Astrocyte (in vitro differentiated cells and primary cell): ENCODE data around the gene NBL1. TPM values are rescaled to one million over a fixed set of nuclear protein-coding genes. Genes with fewer than 3 reads are reported as not detected.
"Not testable (repeated sequence)": the region's sequence is repeated elsewhere in the genome, so short reads cannot be mapped to it uniquely, and the experiment has no call there.

Source experiments
- DNase-seq: peaks from one replicate; pipeline ENCODE4 v3.0.0-alpha.2; 2010; ENCODE audit warnings: low read depth
- FAIRE-seq: peaks from 2 replicates; lab custom pipeline; 2011; peaks lifted over from hg19 to GRCh38; lab: Jason Lieb, UNC
- H2AFZ ChIP-seq: 2 replicates; pipeline ENCODE4 v1.6.0; 2012; ENCODE audit warnings: low read depth, low read length, inconsistent platforms
- H3K27ac ChIP-seq: 2 replicates; pipeline ENCODE4 v1.5.1; 2011; ENCODE audit warnings: low read depth, low read length, inconsistent platforms
- H3K27me3 ChIP-seq: 2 replicates; pipeline ENCODE4 v1.6.0; 2011; ENCODE audit warnings: low read length, inconsistent platforms; ENCODE audit not compliant: insufficient read depth
- H3K36me3 ChIP-seq: 2 replicates; pipeline ENCODE4 v1.5.1; 2011; ENCODE audit warnings: low read length, inconsistent platforms; ENCODE audit not compliant: insufficient read depth
- H3K4me1 ChIP-seq: 2 replicates; pipeline ENCODE4 v1.5.1; 2011; ENCODE audit warnings: low read length, inconsistent platforms; ENCODE audit not compliant: insufficient read depth
- H3K4me2 ChIP-seq: 2 replicates; pipeline ENCODE4 v1.6.0; 2012; ENCODE audit warnings: low read length, inconsistent platforms
- H3K4me3 ChIP-seq: 2 replicates; pipeline ENCODE4 v1.5.1; 2011; ENCODE audit warnings: low read depth, mild to moderate bottlenecking, low read length, inconsistent platforms; ENCODE audit not compliant: insufficient read depth
- H3K79me2 ChIP-seq: 2 replicates; pipeline ENCODE4 v1.6.0; 2012; ENCODE audit warnings: mild to moderate bottlenecking, low read length, inconsistent platforms; ENCODE audit not compliant: insufficient read depth
- H3K9ac ChIP-seq: 2 replicates; pipeline ENCODE4 v1.6.0; 2012; ENCODE audit warnings: mild to moderate bottlenecking, low read length, inconsistent platforms
- H3K9me3 ChIP-seq: 2 replicates; pipeline ENCODE4 v1.5.1; 2012; ENCODE audit warnings: low read depth, mild to moderate bottlenecking, low read length, inconsistent platforms; ENCODE audit not compliant: insufficient read depth
- H4K20me1 ChIP-seq: 2 replicates; pipeline ENCODE4 v1.6.0; 2012; ENCODE audit warnings: low read length, inconsistent platforms; ENCODE audit not compliant: insufficient read depth
- H3K27ac Mint-ChIP-seq: one replicate; pipeline ENCODE4 v1.8.0; 2021; ENCODE audit warnings: mild to moderate bottlenecking, mixed read lengths; ENCODE audit not compliant: unreplicated experiment
- H3K27me3 Mint-ChIP-seq: one replicate; pipeline ENCODE4 v1.8.0; 2021; ENCODE audit warnings: low read depth, mixed read lengths; ENCODE audit not compliant: unreplicated experiment
- H3K36me3 Mint-ChIP-seq: one replicate; pipeline ENCODE4 v1.8.0; 2021; ENCODE audit warnings: low read depth, mixed read lengths; ENCODE audit not compliant: unreplicated experiment
- H3K4me1 Mint-ChIP-seq: one replicate; pipeline ENCODE4 v1.8.0; 2021; ENCODE audit warnings: low read depth, mixed read lengths; ENCODE audit not compliant: unreplicated experiment
- H3K4me3 Mint-ChIP-seq: one replicate; pipeline ENCODE4 v1.8.0; 2021; ENCODE audit warnings: mild to moderate bottlenecking, moderate library complexity, mixed read lengths; ENCODE audit not compliant: unreplicated experiment
- H3K9me3 Mint-ChIP-seq: one replicate; pipeline ENCODE4 v1.8.0; 2021; ENCODE audit warnings: mild to moderate bottlenecking, mixed read lengths; ENCODE audit not compliant: unreplicated experiment
- CTCF ChIP-seq: IDR thresholded peaks from 2 replicates; pipeline ENCODE4 v1.5.1; 2011; ENCODE audit warnings: low read depth, mild to moderate bottlenecking, inconsistent platforms, low read length, moderate library complexity; ENCODE audit not compliant: insufficient read depth
- EZH2 ChIP-seq: IDR thresholded peaks from 2 replicates; pipeline ENCODE4 v1.6.1; 2012; ENCODE audit warnings: mild to moderate bottlenecking, low read length, inconsistent platforms; ENCODE audit not compliant: insufficient read depth
- total RNA-seq: library from RNA; stranded (reverse); gene quantifications from 2 replicates; pipeline ENCODE4 v1.2.1, GENCODE V29; 2021

NBL1 gene
- total RNA-seq, 1 donor from 2014 or later, result 58.3 TPM

- H3K4me1 Mint-ChIP-seq, result peaks cover 11% of the 10 kb centered on the region
- no peak for FAIRE-seq
- no peak overlapping the region for H3K27ac Mint-ChIP-seq
- TF ChIP-seq CTCF (no peak), EZH2 (no peak)
- H3K4me3 Mint-ChIP-seq, result no peak overlapping the region
- Histone ChIP-seq H3K4me2 (no peak overlapping the region), H3K36me3 (no peaks in the 10 kb centered on the region), H3K79me2 (no peaks in the 10 kb centered on the region), H3K4me3 (no peak overlapping the region), H3K27me3 (no peaks in the 10 kb centered on the region), H3K4me1 (peaks cover 16% of the 10 kb centered on the region), H3K9me3 (no peaks in the 10 kb centered on the region), H4K20me1 (no peaks in the 10 kb centered on the region), H3K9ac (no peak overlapping the region), H2AFZ (no peak overlapping the region), H3K27ac (no peak overlapping the region)
- H3K27me3 Mint-ChIP-seq, result peaks cover 6% of the 10 kb centered on the region
- H3K36me3 Mint-ChIP-seq, result no peaks in the 10 kb centered on the region
- DNase-seq, result no peak
- no peaks in the 10 kb centered on the region for H3K9me3 Mint-ChIP-seq
Observed at GRCh38 chr1:19637606-19638005, 6.5 kb upstream of the NBL1 start.

- peaks cover 11% of the 10 kb centered on the region for H3K4me1 Mint-ChIP-seq
- H4K20me1 ChIP-seq, DNase-seq, H3K4me2 ChIP-seq, H3K27me3 ChIP-seq, H3K9me3 Mint-ChIP-seq, H3K79me2 ChIP-seq, H2AFZ ChIP-seq, H3K4me3 ChIP-seq, H3K36me3 Mint-ChIP-seq, H3K36me3 ChIP-seq, FAIRE-seq, H3K9me3 ChIP-seq, H3K27ac Mint-ChIP-seq, H3K9ac ChIP-seq, H3K27ac ChIP-seq: not testable (repeated sequence)
- peaks cover 10% of the 10 kb centered on the region for H3K27me3 Mint-ChIP-seq
- peak overlapping the region; percentile 27 for H3K4me3 Mint-ChIP-seq
- H3K4me1 ChIP-seq, result peaks cover 24% of the 10 kb centered on the region
Observed at GRCh38 chr1:19639228-19639627, 4.9 kb upstream of the NBL1 start.

GRCh38 chr1:19639999-19640362, 4.1 kb upstream of the NBL1 start:
- DNase-seq (no peak), FAIRE-seq (no peak)
- peak overlapping the region; percentile 31 for H3K4me2 ChIP-seq
- no peaks in the 10 kb centered on the region for H3K36me3 ChIP-seq
- H3K9ac ChIP-seq, result no peak overlapping the region
- Mint-ChIP-seq H3K27me3 (peaks cover 10% of the 10 kb centered on the region), H3K9me3 (no peaks in the 10 kb centered on the region), H3K27ac (no peak overlapping the region), H3K4me3 (no peak overlapping the region), H3K4me1 (peaks cover 11% of the 10 kb centered on the region), H3K36me3 (no peaks in the 10 kb centered on the region)
- H3K27ac ChIP-seq, result no peak overlapping the region
- H3K4me1 ChIP-seq, result peaks cover 24% of the 10 kb centered on the region
- peaks cover 3% of the 10 kb centered on the region for H4K20me1 ChIP-seq
- H3K9me3 ChIP-seq, result no peaks in the 10 kb centered on the region
- H3K4me3 ChIP-seq, result no peak overlapping the region
- H2AFZ ChIP-seq, result no peak overlapping the region
- peaks cover 5% of the 10 kb centered on the region for H3K79me2 ChIP-seq
- no peak for TF ChIP-seq CTCF
- no peak for TF ChIP-seq EZH2
- H3K27me3 ChIP-seq, result no peaks in the 10 kb centered on the region
